Measurements from ENCODE around the gene KAZALD1.
A peak's percentile ranks its signal among the peaks of the same experiment; 100 is the strongest.

The KAZALD1 gene

GRCh38 chr10:101031128-101031795 lies 30.5 kb upstream of the KAZALD1 start, which contains the start of the genes PDZD7 and SFXN3 (continued):
- TF ChIP-seq ZNF610 (tag by site-specific recombination; IDR thresholded peaks at IDR 0.05; ENCODE audit: borderline replicate concordance) = no peak
- no peak for TF ChIP-seq ZNF221 (tag by site-specific recombination; IDR thresholded peaks at IDR 0.05; ENCODE audit: borderline replicate concordance)
- no peak for TF ChIP-seq ZNF660 (tag by site-specific recombination; IDR thresholded peaks at IDR 0.05)
- no peak for TF ChIP-seq ZBTB26 (tag by site-specific recombination; optimal IDR thresholded peaks at IDR 0.05)
- no peak for TF ChIP-seq SCRT1 (tag by site-specific recombination; IDR thresholded peaks at IDR 0.05; ENCODE audit: borderline replicate concordance)
- no peak for TF ChIP-seq ZNF146 (tag by site-specific recombination; IDR thresholded peaks at IDR 0.05)
- no peak for TF ChIP-seq ZNF16 (tag by site-specific recombination; IDR thresholded peaks at IDR 0.05; ENCODE audit: low read depth)
- no peak for TF ChIP-seq BCL11A (tag by site-specific recombination; IDR thresholded peaks at IDR 0.05; ENCODE audit: low read depth)
- TF ChIP-seq ZNF692 (tag by site-specific recombination; IDR thresholded peaks at IDR 0.05) = no peak
- peak; percentile 93 for TF ChIP-seq ZBTB17 (tag by site-specific recombination; IDR thresholded peaks at IDR 0.05)
- TF ChIP-seq ZNF280D (tag by site-specific recombination; IDR thresholded peaks at IDR 0.05) = no peak
- peak; percentile 95 for TF ChIP-seq ZBTB20 (tag by site-specific recombination; IDR thresholded peaks at IDR 0.05)
- no peak for TF ChIP-seq ZNF292 (tag by site-specific recombination; IDR thresholded peaks at IDR 0.05; ENCODE audit: borderline replicate concordance, low read depth)
- no peak for TF ChIP-seq YY1 (tag by site-specific recombination; IDR thresholded peaks at IDR 0.05)
- TF ChIP-seq ZNF223 (tag by site-specific recombination; IDR thresholded peaks at IDR 0.05) = peak; percentile 30; the same call in 1 of the 2 replicates
- no peak for TF ChIP-seq SALL2 (tag by site-specific recombination; IDR thresholded peaks at IDR 0.05; ENCODE audit: borderline replicate concordance)
- no peak for TF ChIP-seq ZNF488 (tag by site-specific recombination; IDR thresholded peaks at IDR 0.05)
- no peak for TF ChIP-seq ZNF148 (tag by site-specific recombination; IDR thresholded peaks at IDR 0.05; ENCODE audit: borderline replicate concordance)
- no peak for TF ChIP-seq ZNF48 (tag by site-specific recombination; IDR thresholded peaks at IDR 0.05)
- TF ChIP-seq ZNF629 (tag by site-specific recombination; IDR thresholded peaks at IDR 0.05) = peak; percentile 58
- no peak; the same call in 1 of the 2 replicates for TF ChIP-seq ZNF623 (tag by site-specific recombination; IDR thresholded peaks at IDR 0.05)
- no peak for TF ChIP-seq ZNF302 (tag by site-specific recombination; IDR thresholded peaks at IDR 0.05; ENCODE audit: low read depth)
- no peak for TF ChIP-seq ZNF529 (tag by site-specific recombination; IDR thresholded peaks at IDR 0.05; ENCODE audit: insufficient replicate concordance)
- TF ChIP-seq GLIS1 (tag by site-specific recombination; IDR thresholded peaks at IDR 0.05) = peak; percentile 51; the same call in 1 of the 2 replicates
- no peak for TF ChIP-seq ZNF391 (tag by site-specific recombination; IDR thresholded peaks at IDR 0.05; ENCODE audit: borderline replicate concordance, low read depth)
- TF ChIP-seq ZNF747 (tag by site-specific recombination; IDR thresholded peaks at IDR 0.05) = no peak
- TF ChIP-seq ZNF510 (tag by site-specific recombination; IDR thresholded peaks at IDR 0.05; ENCODE audit: insufficient replicate concordance) = no peak
- TF ChIP-seq ZSCAN16 (tag by site-specific recombination; IDR thresholded peaks at IDR 0.05) = 0 out of 2 replicates have a peak, but pooled peaks have one; percentile 16
- no peak for TF ChIP-seq ZNF121 (tag by site-specific recombination; IDR thresholded peaks at IDR 0.05)
- no peak for TF ChIP-seq BCL11B (tag by site-specific recombination; IDR thresholded peaks at IDR 0.05; ENCODE audit: low read depth)

Measured in HEK293 (cell line).